ENCODE data around the gene CDKN2C. TPM values are rescaled to one million over a fixed set of nuclear protein-coding genes. Genes with fewer than 3 reads are reported as not detected.

CDKN2C gene
- total and polyA plus RNA-seq, 2 experiments from 2014 or later: not detected

- TF ChIP-seq ZNF462 (CRISPR knock-in tag; IDR thresholded peaks at IDR 0.05) (no peak), ETS1 (IDR thresholded peaks at IDR 0.05) (no peak), EZH2phosphoT487 (IDR thresholded peaks at IDR 0.05; ENCODE audit: unreplicated experiment) (no peak), STAT1 (IDR thresholded peaks at IDR 0.05; ENCODE audit: unreplicated experiment) (no peak), EZH2 (IDR thresholded peaks at IDR 0.05; ENCODE audit: low read depth, unreplicated experiment) (no peak)
Observed at GRCh38 chr1:51000160-51000559, 30.1 kb downstream of the CDKN2C start (continued).

- H2AFZ ChIP-seq: no peak overlapping the region
- Mint-ChIP-seq H3K4me3 (no peak overlapping the region), H3K36me3 (ENCODE audit: low read depth) (no peaks in the 10 kb centered on the region), H3K4me1 (peaks cover 3% of the 10 kb centered on the region; the same call in 2 of the 3 replicates), H3K27ac (no peak overlapping the region), H3K9me3 (no peaks in the 10 kb centered on the region), H3K27me3 (ENCODE audit: insufficient read depth, low read depth, poor library complexity) (no peaks in the 10 kb centered on the region)
- no peaks in the 10 kb centered on the region for H3K36me3 ChIP-seq (ENCODE audit: insufficient read depth)
- no peak overlapping the region for H3K4me2 ChIP-seq
- DNase-seq (ENCODE audit: low spot score) (no peak), ATAC-seq (no peak)
- no peaks in the 10 kb centered on the region for H3K79me2 ChIP-seq (replicated peaks; ENCODE audit: insufficient read depth)
- no peaks in the 10 kb centered on the region for H3F3A ChIP-seq (replicated peaks; ENCODE audit: low read depth)
- H3K27me3 ChIP-seq (ENCODE audit: insufficient read depth): no peaks in the 10 kb centered on the region
- no peak for TF ChIP-seq REST (IDR thresholded peaks at IDR 0.05; ENCODE audit: unreplicated experiment)
- TF ChIP-seq ETS1 (IDR thresholded peaks at IDR 0.05): no peak
- TF ChIP-seq EZH2 (IDR thresholded peaks at IDR 0.05; ENCODE audit: low read depth, unreplicated experiment): no peak
- TF ChIP-seq POLR2AphosphoS5 (IDR thresholded peaks at IDR 0.05; ENCODE audit: low read depth): no peak
- TF ChIP-seq ZNF331 (CRISPR knock-in tag; IDR thresholded peaks at IDR 0.05; ENCODE audit: low read depth): no peak
- H3K4me1 ChIP-seq (ENCODE audit: insufficient read depth): no peaks in the 10 kb centered on the region
- no peaks in the 10 kb centered on the region for H4K20me1 ChIP-seq (replicated peaks; ENCODE audit: insufficient read depth)
- no peak overlapping the region for H3K27ac ChIP-seq (ENCODE audit: low read depth)
- no peak overlapping the region for H3K4me3 ChIP-seq
- H3K9me2 ChIP-seq (ENCODE audit: insufficient read depth): no peaks in the 10 kb centered on the region
Observed at GRCh38 chr1:51000651-51001050, 30.6 kb downstream of the CDKN2C start.
